Fibroblast of lung (primary cell): Measurements from ENCODE around the gene CERS6. TPM values are rescaled to one million over a fixed set of nuclear protein-coding genes. Genes with fewer than 3 reads are reported as not detected.

Experiments
- DNase-seq, 2 donors: peaks; one replicate each; pipeline versions ENCODE4 v3.0.0 to v3.0.0-alpha.2; 2010; ENCODE audit warnings: low read depth in 2 of 2
- H2AFZ ChIP-seq: 2 replicates; pipeline ENCODE4 v1.5.1; 2012; ENCODE audit warnings: low read length, control low read depth, inconsistent platforms
- H3K27ac ChIP-seq: 2 replicates; pipeline ENCODE4 v1.5.1; 2011; ENCODE audit warnings: low read length, control low read depth; ENCODE audit not compliant: insufficient read depth
- H3K27me3 ChIP-seq: 2 replicates; pipeline ENCODE4 v1.5.1; 2011; ENCODE audit warnings: mild to moderate bottlenecking, low read length; ENCODE audit not compliant: control insufficient read depth, insufficient read depth
- H3K36me3 ChIP-seq: 2 replicates; pipeline ENCODE4 v1.5.1; 2011; ENCODE audit warnings: low read length; ENCODE audit not compliant: control insufficient read depth, insufficient read depth
- H3K4me1 ChIP-seq: 2 replicates; pipeline ENCODE4 v1.5.1; 2011; ENCODE audit warnings: low read length; ENCODE audit not compliant: control insufficient read depth, insufficient read depth; ENCODE audit errors: extremely low read depth
- H3K4me2 ChIP-seq: 2 replicates; pipeline ENCODE4 v1.5.1; 2011; ENCODE audit warnings: low read length, control low read depth; ENCODE audit not compliant: insufficient read depth; ENCODE audit errors: extremely low read depth
- H3K4me3 ChIP-seq, 4 experiments: fragments of 200-600 bp in 1 of 4; sonication (generic) in 1 of 4; replicated peaks in 1 of 4; 2 replicates each; pipeline ENCODE4 v1.5.1; 2011 to 2016; ENCODE audit warnings: low read length in 4 of 4, low read depth in 3 of 4, mild to moderate bottlenecking in 3 of 4, control low read depth in 2 of 4, inconsistent platforms in 1 of 4, mixed read lengths in 1 of 4; ENCODE audit not compliant: insufficient read depth in 1 of 4; ENCODE audit errors: control extremely low read depth in 1 of 4
- H3K79me2 ChIP-seq: 2 replicates; pipeline ENCODE4 v1.5.1; 2012; ENCODE audit warnings: mild to moderate bottlenecking, low read length, inconsistent platforms; ENCODE audit not compliant: control insufficient read depth, insufficient read depth
- H3K9ac ChIP-seq: 2 replicates; pipeline ENCODE4 v1.5.1; 2011; ENCODE audit warnings: mild to moderate bottlenecking, low read length, control low read depth; ENCODE audit not compliant: insufficient read depth
- H3K9me3 ChIP-seq: 2 replicates; pipeline ENCODE4 v1.5.1; 2012; ENCODE audit warnings: low read depth, low read length; ENCODE audit not compliant: control insufficient read depth, insufficient read depth
- H4K20me1 ChIP-seq: 2 replicates; pipeline ENCODE4 v1.5.1; 2011; ENCODE audit warnings: low read length; ENCODE audit not compliant: control insufficient read depth, insufficient read depth; ENCODE audit errors: extremely low read depth
- EZH2 ChIP-seq: IDR thresholded peaks from 2 replicates; pipeline ENCODE4 v1.5.1; 2012; ENCODE audit warnings: low read length, control low read depth, mild to moderate bottlenecking; ENCODE audit errors: missing control alignments
- polyA plus RNA-seq, 2 donors: library from polyadenylated mRNA; depleted of rRNA in 1 of 2; stranded (reverse) in 1 of 2; unstranded in 1 of 2; fragments of >200 nt; gene quantifications; 2 replicates each; pipeline ENCODE4 v1.2.1, GENCODE V29; 2011 to 2012; ENCODE audit warnings: missing spikeins in 1 of 2
- total RNA-seq: library from RNA; depleted of rRNA; stranded (reverse); fragments of >200 nt; gene quantifications from 2 replicates; pipeline ENCODE4 v1.2.1, GENCODE V29; 2014
- TF ChIP-seq, protein P1 (sequence below), 2 donors: IDR thresholded peaks in 1 of 2; conservative IDR thresholded peaks in 1 of 2; 1 replicate in 1 of 2; 2 replicates in 1 of 2; pipeline ENCODE4 v1.5.1; 2011 to 2012; ENCODE audit warnings: low read length in 2 of 2, control low read depth in 1 of 2, inconsistent platforms in 1 of 2, low read depth in 1 of 2, mild to moderate bottlenecking in 1 of 2

CERS6 gene
- total and polyA plus RNA-seq, 2 donors (not counting 1 experiment from before 2014, with no cell fraction given): 7.2 to 16.5 TPM

DNA sequence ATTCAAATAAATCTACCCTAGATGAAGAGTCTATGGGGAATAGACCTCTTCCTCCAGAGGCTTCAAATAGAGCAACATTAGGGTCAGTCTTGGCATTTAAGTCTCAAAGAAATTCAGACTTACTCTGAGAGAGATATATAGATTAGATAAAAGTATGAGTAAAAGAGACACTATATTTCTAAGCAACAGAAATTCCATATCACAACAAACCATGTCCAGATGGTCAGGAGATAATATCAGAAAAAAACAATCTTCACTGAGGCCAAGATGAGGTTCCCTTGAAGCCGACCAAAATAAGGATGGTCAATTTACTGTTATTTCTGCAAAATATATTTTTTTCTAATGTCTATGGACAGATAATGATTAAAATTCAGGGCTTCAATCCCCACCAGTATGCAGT lies 257.3 kb downstream of the CERS6 start:
- H2AFZ ChIP-seq: no peak overlapping the region
- H3K27ac ChIP-seq: no peak overlapping the region
- no peak overlapping the region for H3K4me3 ChIP-seq
- no peaks in the 10 kb centered on the region for H3K79me2 ChIP-seq
- no peak overlapping the region for H3K9ac ChIP-seq
- no peaks in the 10 kb centered on the region for H3K27me3 ChIP-seq
- H3K4me2 ChIP-seq: no peak overlapping the region
- no peak for DNase-seq
- no peaks in the 10 kb centered on the region for H4K20me1 ChIP-seq
- no peaks in the 10 kb centered on the region for H3K9me3 ChIP-seq
- TF ChIP-seq EZH2: no peak
- no peaks in the 10 kb centered on the region for H3K4me1 ChIP-seq
- H3K36me3 ChIP-seq: no peaks in the 10 kb centered on the region

DNA sequence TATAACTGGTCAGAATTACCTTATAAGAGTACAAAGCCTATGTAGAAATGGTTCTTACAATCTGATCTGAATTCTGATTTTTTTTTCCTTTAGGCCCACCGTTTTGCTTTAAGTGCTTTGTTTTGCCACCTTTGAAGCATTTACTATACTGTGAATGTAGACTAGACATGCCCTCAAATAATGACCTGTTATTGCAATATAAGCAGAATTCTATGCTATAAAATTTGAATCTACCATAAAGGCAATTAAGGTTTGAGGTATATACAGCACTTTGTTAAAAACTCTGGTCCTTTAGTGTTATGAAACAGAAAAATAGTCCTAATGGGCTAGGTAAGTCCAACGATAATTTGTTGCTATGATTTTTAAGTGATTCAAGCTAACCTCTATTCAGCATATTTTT lies 259.8 kb downstream of the CERS6 start:
- Histone ChIP-seq H3K4me2 (no peak overlapping the region), H3K27me3 (no peaks in the 10 kb centered on the region), H2AFZ (no peak overlapping the region), H3K79me2 (no peaks in the 10 kb centered on the region), H3K9me3 (no peaks in the 10 kb centered on the region), H3K4me1 (no peaks in the 10 kb centered on the region), H3K27ac (no peak overlapping the region), H3K36me3 (no peaks in the 10 kb centered on the region), H3K4me3 (no peak overlapping the region), H3K9ac (no peak overlapping the region), H4K20me1 (no peaks in the 10 kb centered on the region)
- TF ChIP-seq EZH2: no peak
- TF ChIP-seq, protein P1, sequence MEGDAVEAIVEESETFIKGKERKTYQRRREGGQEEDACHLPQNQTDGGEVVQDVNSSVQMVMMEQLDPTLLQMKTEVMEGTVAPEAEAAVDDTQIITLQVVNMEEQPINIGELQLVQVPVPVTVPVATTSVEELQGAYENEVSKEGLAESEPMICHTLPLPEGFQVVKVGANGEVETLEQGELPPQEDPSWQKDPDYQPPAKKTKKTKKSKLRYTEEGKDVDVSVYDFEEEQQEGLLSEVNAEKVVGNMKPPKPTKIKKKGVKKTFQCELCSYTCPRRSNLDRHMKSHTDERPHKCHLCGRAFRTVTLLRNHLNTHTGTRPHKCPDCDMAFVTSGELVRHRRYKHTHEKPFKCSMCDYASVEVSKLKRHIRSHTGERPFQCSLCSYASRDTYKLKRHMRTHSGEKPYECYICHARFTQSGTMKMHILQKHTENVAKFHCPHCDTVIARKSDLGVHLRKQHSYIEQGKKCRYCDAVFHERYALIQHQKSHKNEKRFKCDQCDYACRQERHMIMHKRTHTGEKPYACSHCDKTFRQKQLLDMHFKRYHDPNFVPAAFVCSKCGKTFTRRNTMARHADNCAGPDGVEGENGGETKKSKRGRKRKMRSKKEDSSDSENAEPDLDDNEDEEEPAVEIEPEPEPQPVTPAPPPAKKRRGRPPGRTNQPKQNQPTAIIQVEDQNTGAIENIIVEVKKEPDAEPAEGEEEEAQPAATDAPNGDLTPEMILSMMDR (conservative IDR thresholded peaks at IDR 0.05 in 1 of 2, IDR thresholded peaks at IDR 0.05 in 1 of 2; ENCODE audit: low read depth in 1 of 2, low read length in 2 of 2): no peak
- no peak for DNase-seq

DNA sequence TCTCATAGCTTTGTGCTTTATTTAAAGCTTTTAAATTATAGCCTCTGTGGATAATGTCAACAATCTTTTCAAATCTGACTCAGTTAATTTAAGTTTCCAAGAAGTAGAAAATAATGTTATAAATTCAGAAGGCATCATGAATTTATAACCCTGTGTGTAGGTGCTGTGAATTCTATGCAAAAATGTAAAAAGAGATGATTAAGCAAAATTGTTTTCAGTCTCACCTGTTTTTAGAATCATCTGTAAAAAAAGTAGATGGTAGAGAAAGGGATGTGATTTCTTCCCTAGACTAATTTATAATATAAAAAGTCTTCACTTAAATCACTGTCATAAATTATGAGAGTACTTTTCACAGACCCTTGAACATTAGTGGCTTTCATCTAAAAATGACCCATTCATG lies 260.8 kb downstream of the CERS6 start:
- H2AFZ ChIP-seq: no peak overlapping the region

More for the DNA sequence above, 260.8 kb downstream of the CERS6 start:
- H3K4me3 ChIP-seq: no peak overlapping the region
- H3K4me1 ChIP-seq: no peaks in the 10 kb centered on the region
- H3K9ac ChIP-seq: no peak overlapping the region
- no peak overlapping the region for H3K27ac ChIP-seq
- no peaks in the 10 kb centered on the region for H3K9me3 ChIP-seq
- no peaks in the 10 kb centered on the region for H3K27me3 ChIP-seq
- no peaks in the 10 kb centered on the region for H3K36me3 ChIP-seq
- H4K20me1 ChIP-seq: no peaks in the 10 kb centered on the region
- DNase-seq: no peak
- H3K4me2 ChIP-seq: no peak overlapping the region
- no peaks in the 10 kb centered on the region for H3K79me2 ChIP-seq
- TF ChIP-seq, protein P1 (conservative IDR thresholded peaks at IDR 0.05 in 1 of 2, IDR thresholded peaks at IDR 0.05 in 1 of 2; ENCODE audit: low read depth in 1 of 2, low read length in 2 of 2): no peak
- TF ChIP-seq EZH2: no peak
